Endometrial microvascular endothelial cells (primary cell): ENCODE results near the gene NCAM2. TPM values are rescaled to one million over a fixed set of nuclear protein-coding genes. Genes with fewer than 3 reads are reported as not detected.

Experiments used
- in situ Hi-C: cut with HindIII; loops from 2 replicates; pipeline ENCODE4 v1.10.0; 2017; ENCODE audit warnings: low sequenced_read_pairs, low pct_unique_long_range_greater_than_20kb; ENCODE audit errors: inconsistent ontology term
- total RNA-seq: library from RNA; depleted of rRNA; stranded (reverse); fragments of >200 nt; gene quantifications from one replicate; pipeline ENCODE4 v1.2.3, GENCODE V29; 2015; ENCODE audit errors: inconsistent ontology term

The NCAM2 gene
- total RNA-seq, result not detected

DNA sequence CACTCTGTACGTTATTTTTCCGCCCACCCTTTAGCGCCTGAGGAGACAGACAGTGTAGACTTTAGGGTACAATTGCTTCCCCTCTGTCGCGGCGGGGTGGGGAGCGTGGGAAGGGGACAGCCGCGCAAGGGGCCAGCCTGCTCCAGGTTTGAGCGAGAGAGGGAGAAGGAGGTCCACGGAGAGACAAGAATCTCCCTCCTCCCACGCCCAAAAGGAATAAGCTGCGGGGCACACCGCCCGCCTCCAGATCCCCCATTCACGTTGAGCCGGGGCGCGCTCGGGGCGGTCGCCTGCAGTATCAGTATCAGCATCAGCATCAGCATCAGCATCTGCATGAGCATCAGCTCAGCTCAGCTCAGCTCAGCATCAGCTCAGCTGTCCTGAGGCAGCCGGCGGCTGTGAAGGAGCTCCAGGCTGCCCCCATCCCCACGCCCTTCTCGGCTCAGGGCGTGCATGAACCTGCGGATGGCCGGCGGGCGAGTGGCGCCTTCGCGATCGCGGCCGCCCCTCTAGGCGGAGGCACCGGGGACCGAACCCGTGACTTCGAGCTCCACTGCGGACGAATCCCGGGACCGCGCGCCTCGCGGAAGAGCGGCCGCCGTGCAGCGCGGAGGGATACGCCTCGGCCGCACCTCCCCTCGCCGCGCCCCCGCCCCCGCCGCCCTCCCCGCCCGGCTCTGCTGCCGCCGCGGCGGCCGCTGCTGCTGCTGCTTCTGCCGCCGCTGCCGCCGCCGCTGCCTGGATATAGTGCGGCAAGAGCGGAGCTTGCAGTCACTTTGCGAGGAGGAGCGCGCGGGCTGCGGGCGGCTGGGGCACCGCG, at the start of gene NCAM2:
Gene NCAM2 (plus strand): TSS at position 774 of the 820 bp plus-strand sequence.
- in situ Hi-C loops, result no loop called here

DNA sequence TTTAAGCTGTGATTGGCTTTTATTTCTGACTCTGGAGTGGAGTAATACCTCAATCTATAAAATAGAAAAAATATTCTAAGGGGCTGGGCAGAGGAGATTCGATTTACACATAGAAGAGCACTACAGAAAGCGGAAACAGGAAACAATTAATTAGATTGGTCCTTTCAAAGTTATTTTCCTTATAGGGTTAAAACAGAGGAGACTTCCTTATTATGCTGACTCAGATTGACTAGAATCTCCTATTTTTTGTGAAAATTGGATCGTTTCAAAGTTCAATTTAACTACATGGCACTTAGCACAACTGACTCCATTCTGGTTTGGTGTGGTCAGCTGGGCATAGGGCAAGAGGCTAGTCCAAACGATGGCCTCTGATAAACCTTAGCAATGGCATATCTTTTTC, 48.3 kb upstream of the NCAM2 start:
- in situ Hi-C loops, result no loop called here

DNA sequence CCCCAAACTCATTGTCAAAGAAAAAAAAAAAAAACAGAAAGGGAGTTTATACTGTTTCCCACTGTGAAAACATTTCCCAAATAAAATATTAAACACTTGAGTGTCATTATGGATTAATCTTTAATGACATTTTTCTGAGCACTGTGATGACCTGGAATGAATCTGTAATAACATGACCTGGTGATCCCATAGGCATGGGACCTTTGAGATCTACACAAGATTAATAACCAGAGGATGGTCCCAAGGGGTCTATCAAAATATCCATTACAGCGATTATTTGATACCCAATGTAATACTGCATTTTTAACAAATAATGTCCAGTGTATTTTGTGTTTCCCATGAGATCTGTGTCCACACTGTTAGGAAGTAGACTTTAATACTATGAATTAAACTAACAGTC, 32.4 kb upstream of the NCAM2 start:
- in situ Hi-C loops, result no loop called here

DNA sequence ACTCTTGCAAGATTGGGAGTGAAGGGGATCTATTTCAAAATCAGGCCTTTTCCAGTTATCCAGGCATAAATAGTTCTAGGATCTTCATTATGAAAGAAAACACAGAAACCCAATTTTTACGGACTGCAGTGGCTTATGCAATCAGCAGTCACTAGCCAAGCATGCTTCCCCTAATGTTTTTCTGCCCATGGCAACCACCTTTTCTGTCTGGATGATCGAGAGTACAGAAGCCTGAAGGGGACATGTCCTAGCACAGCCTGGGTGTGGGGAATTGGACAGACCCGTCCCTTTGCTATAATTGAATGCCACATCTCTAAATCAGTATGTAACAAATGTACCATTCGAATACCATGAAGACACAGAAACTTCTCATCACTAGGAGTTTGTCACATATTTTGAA, 29.8 kb upstream of the NCAM2 start:
- in situ Hi-C loops, result no loop called here

DNA sequence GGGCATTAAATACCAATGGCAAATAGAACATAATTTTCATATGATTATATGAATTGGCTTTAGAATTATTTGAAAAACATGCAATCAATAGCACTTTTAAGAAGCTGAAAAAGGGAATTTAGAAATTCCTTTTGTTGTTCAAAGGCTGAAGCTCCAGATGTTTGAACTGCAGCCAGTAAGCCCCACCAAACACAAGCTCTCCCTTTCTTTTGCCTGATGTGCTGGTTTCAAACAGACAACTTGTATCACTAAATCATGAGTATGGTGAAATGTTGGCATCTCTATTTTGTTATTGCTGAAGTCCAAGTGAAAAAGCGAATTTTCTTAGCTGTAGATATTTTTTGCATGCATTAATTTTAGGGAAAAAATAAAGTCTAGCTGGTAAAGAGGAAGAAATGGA, 27.5 kb upstream of the NCAM2 start:
- in situ Hi-C loops, result no loop called here

DNA sequence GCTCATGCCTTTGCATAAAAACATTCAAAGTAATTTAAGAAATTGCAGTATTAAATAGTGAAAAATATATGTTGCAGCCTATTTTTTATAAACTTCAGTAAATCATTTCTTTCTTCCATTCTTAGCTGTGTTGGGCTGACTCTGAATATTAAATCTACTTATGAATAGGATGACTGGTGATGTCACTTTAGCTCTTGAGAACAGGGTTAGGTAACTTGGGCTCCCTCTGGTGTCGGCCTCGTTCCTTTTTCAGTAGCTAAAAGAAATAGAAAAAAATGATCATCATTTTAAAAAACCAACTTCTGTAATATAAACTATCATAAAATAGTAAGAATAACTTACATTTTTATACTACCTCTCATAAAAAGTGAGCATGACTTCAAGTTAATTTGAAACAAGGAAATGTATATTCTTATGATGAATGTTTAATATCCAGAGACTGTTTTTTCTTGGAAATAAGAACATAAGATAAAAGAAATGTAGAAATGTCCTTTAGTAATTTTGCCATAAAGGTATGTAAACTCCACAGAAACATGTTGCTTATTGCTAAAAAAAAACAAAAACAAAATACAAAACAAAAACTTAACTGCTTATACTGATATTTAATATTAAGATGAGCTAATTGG, 26.8 kb upstream of the NCAM2 start:
- in situ Hi-C loops, result no loop called here

DNA sequence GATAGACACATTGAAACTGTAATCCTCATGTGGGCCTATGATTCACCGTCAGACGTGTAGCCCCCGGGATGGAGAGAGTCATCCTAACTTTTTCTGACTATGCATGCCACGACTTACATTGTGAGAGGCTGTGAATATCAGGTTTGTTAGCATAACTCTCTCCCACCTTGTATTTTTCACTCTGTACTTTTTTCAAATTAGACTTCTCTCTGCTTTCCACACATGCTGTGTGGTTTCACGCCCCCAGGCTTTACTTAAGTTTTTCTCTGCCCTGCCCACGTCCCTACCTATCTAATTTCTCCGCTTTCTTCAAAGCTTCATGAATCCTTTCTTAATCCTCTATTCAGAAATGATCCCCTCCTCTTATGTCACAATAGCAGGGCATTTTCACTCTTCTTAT, 3.4 kb upstream of the NCAM2 start:
- in situ Hi-C loops, result no loop called here

DNA sequence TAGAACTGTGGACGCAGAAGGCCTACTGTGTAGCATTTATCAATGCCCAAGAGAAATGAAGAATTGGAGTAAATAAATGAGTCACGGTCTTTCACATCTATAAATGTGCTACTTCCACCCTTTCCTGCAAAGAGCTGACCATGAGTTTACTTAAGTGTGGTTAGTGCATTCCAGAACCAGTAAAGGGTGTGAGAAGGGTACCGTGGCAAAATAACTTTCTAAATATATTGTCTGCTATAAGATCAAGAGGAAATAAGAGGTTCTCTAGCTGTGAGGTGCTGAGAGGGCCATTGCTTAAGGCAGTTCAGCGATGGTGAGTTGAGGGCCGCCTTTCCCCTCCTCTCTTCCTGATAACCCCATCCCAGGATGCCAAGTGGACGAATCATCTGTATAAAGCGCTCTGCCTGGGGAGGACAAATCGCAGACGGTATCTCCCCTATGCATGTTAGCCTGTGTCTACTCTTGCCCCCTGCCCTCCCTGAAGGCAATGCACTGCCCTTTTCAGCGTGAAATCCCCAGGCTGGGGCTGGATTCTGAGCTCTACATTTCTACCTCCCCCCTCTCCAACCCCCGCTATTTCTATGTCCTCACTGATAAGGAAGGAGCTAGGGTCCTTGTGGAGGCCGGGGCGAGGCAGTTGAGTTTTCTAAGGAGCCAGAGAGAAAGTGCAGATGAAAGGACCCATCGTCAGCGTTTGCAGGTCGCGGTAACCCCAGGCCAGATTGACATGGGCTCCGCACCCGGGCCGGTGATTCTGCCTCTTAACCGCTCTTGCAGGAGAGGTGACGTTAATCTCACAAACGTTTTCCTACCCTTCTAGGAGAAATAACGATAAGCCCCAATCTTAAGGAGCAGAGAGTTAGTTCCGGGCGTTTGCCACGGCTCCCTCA, 1.5 kb upstream of the NCAM2 start:
- in situ Hi-C loops, result no loop called here

DNA sequence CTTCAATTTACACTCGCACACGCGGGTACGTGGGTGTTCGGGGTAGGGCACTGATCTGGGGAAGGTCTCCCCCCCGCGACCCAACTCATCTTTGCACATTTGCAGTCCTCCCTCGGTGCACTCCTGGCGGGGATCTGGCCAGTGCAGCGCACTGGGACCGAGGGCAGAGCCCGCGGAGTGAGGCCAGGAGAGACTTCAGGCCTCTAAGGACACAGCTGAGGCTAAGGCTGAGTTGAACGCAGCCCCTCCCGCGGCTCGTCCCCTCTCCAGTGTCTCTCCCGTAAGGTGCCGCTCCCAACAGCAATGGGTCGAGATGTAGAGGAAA, 936 bp upstream of the NCAM2 start:
- in situ Hi-C loops, result no loop called here

DNA sequence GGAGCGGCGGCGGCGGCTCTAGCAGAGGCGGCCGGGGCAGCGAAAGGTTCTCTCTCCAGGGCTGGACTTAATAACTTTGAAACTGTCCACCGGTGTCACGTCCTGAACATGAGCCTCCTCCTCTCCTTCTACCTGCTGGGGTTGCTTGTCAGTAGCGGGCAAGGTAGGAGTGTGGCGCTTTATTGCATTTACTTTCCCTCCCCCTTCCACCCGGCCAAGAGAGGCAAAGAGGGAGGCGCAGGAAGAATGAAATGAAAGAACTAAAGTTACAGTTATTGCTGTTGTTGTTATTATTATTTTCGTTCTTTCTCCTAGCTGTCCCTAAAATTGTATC, 214 bp downstream of the NCAM2 start:
- in situ Hi-C loops, result no loop called here

DNA sequence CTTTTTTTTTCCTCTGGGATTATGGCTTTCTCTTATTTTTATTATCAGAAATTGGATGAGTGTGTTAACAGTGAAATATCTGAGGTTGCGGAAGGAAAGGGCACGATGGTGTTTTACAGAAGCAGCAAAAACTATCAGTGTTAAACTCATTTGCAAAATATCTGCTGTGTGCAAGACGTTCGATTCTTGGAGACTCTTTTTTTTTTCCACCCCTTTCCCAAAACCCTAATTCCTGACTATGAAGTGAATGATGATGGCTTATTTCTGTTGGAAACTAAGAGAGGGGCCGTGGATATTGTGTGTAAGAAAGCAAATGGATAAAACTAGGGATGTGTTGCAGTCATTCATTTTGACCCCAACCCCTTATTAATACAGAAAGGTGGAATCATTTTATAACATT, 677 bp downstream of the NCAM2 start:
- in situ Hi-C loops, result no loop called here

DNA sequence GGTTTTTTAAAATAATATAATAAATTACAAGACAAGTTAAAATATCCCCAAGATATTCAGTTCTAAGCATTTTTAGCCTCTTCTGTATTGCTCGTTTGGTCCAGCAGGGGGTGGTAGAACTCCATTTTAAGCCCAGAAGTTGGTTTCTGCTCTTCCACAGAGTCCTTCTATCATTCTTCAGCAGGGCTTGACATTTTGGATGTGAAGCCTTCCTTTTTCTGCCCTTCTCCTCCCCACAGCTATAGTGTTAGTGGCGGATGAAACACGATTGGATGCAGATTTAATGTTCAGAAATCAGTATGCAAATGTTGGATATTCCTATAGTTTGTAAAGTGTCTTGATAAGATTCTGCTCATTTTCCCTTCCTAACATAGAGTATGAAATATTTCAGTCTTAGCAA, 1.4 kb downstream of the NCAM2 start:
- in situ Hi-C loops, result no loop called here

DNA sequence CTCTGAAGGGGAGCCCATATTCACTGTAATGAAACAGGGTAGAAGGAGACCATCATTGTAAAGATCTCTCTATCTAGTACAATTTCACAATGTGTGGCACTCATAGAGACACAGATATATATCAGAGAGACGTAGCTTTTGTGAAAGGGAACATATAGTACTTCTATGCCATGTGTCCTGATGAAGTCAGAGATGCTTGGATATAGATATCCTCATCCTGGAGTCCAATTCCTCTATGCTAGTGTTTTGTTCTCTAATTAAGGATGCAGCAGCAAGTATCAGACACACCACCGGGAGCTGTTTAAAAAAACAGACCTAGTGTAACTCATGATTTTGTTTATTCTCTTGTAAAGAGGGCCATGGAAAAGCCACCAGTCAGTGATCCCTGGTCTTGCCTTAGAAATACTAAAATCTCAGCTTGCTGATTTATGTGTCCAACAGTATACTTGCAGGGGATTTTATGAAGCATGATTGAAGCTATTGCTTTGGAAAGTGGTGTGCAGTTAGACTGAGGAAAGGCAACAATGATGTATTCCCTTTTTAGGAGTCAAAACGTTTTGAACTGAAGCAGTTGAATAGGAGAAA, 2.5 kb downstream of the NCAM2 start:
- in situ Hi-C loops, result no loop called here

DNA sequence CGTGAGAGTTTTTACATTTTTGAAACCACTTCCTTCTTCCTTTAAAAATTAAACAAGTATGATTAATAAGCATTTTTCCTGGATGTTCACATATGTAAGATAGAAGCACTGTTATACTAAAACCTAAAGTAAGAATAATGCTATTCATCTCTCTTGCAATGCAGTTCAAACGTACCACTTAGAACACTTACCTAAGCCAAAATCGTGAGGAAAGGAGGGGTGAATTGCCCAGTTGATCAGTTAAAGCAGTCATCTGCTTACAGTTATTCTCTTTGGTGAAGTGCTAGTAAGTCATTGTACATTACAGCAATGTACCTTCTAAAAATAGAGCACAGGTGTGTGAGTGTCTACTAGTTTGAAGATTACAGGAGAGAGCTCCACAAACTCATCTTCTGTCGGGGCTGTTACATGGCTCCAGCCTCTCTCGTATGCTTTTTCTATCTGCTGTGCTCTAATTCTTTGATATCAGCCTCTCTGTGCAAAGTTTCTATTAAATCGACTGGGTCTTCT, 3.4 kb downstream of the NCAM2 start:
- in situ Hi-C loops, result no loop called here

DNA sequence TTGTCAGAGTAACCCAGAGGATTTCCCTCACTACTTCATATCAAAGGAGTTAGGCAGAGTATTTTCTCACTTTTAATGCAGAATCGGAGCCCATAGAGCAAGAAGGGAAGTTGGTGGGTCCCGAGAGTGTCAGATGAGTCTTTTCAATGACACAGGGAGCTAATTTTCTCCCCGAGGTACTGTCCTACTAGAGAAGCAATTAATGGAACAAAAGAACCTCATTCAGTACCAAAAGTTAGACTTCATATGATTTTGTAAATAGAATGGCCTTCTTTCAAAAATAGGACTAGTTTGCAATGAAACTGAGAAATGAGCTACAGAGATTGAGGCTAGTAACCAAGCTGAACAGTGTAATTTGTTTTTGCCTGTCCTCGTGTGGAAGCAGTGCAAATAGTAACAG, 3.9 kb downstream of the NCAM2 start:
- in situ Hi-C loops, result no loop called here

DNA sequence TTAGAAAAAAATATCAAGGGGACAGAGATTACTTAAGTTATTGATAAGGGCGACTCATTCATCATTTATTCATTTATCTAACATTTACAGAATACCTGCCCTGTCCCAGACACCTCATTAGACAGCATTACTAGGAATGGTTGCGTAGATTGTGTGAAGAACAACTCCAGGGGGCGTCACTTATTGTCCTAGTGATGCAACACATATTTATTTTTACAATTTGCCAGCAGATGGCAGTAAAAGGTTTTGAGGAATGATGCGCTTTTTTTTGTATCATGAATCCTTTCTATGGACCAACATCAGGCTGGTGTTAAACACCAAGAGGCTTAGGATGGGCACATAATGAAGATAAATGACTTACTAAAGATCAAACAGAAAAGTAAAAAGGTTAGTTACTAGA, 5.5 kb downstream of the NCAM2 start:
- in situ Hi-C loops, result no loop called here

DNA sequence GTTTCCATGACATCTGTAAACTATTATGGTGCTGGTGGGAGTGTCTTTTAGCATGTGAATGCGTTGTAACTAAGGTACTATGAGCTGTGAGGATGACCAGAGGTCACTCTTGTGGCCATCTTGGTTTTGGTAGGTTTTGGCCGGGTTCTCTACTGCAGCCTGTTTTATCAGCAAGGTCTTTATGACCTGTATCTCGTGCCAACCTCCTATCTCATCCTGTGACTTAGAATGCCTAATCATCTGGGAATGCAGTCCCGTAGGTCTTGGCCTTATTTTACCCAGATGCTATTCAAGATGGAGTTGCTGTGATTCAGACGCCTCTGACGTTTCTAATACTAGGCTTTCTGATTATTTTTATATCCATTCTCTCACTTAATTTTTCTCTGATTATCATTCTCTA, 9.4 kb downstream of the NCAM2 start:
- in situ Hi-C loops, result no loop called here

DNA sequence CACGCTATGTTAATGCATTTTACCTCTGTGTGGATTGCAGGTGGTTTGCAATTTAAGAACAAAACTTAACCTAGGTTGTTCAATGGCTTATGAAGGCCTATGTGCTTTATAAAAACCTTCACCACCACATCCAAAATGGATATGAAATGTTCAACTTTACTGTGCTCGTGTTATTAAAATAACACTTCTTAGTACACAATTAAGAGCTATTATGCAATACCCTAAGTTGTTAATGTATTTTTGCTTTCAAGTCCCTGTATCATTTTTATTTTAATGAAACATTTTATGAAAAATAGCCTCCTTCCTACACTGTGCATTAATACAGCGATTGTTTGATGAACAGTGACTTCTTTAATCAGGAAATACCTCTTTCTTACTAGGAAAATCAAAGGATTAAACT, 12.0 kb downstream of the NCAM2 start:
- in situ Hi-C loops, result no loop called here

DNA sequence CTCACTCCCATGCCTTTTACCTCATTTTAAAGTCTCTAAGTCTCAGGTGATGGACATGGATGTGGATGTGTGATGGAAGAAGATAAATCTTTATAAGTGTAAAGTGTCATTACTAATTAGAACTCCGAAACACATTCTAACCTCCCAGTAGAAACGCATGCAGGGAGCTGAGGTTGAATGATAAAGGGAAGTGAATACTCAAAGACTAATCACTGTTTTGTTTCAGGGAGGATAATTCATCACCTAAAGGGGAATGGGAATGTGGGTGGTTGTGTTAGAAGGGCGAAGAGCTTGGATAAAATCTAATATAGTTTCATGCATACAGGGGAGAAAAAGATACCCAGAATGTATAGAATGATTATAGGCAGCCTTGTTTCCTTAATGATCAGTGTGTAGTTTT, 12.5 kb downstream of the NCAM2 start:
- in situ Hi-C loops, result no loop called here
